ENCODE data around the gene CFAP65. TPM values are rescaled to one million over a fixed set of nuclear protein-coding genes. Genes with fewer than 3 reads are reported as not detected.

Gene CFAP65
- total RNA-seq: not detected
- polyA plus RNA-seq (2013, experiment 1 of 2): not detected
- not detected for polyA plus RNA-seq (2013, experiment 2 of 2)
- 0 to 0.26 (median 0) reads per million in 172 experiments for total RNA-seq

GRCh38 chr2:219041252-219041651, at the start of gene CFAP65:
Gene CFAP65, minus strand, starts transcription at chr2:219041516. Its CDS starts 2,468 bp downstream, at chr2:219039048.
- Mint-ChIP-seq H3K27me3 (peaks cover 84% of the 10 kb centered on the region), H3K36me3 (ENCODE audit: low read depth) (no peaks in the 10 kb centered on the region), H3K4me3 (peak within 1 kb of the TSS; percentile 49), H3K4me1 (ENCODE audit: low read depth) (peaks cover 11% of the 10 kb centered on the region), H3K27ac (no peak within 1 kb of the TSS), H3K9me3 (no peaks in the 10 kb centered on the region)
- H3K27ac ChIP-seq (ENCODE audit: low read depth in 1 of 2, low read length in 2 of 2): no peak within 1 kb of the TSS
- no peaks in the 10 kb centered on the region for H3K36me3 ChIP-seq (ENCODE audit: insufficient read depth, low read length)
- DNase-seq (peak in 5 of 14 experiments; percentile 10 to 44 (median 30)), ATAC-seq (ENCODE audit: poor library complexity) (peak; percentile 49)
- TF ChIP-seq CTCF (IDR thresholded peaks at IDR 0.05): no peak
- peaks cover 41 to 60% of the 10 kb centered on the region in 2 experiments for H3K27me3 ChIP-seq (ENCODE audit: control insufficient read depth in 1 of 2, insufficient read depth in 2 of 2, low read length in 2 of 2)
- no peak within 1 kb of the TSS for H3K4me3 ChIP-seq (ENCODE audit: low read length)
- ChIA-PET POLR2A (interaction anchor here (0.9 kb wide), 1 partner anchor 18 kb away, joined by 4 read pairs; no protein-coding TSS in a partner anchor), CTCF (interaction anchor here (1.7 kb wide), 1 partner anchor 12 kb away, joined by 7 read pairs; no protein-coding TSS in a partner anchor)
- peaks cover 0 to 10% of the 10 kb centered on the region in 2 experiments for H3K9me3 ChIP-seq (ENCODE audit: control insufficient read depth in 1 of 2, insufficient read depth in 1 of 2, low read length in 2 of 2)
- intact Hi-C loops (cut with DNase I, micrococcal nuclease): no loop called here
- H3K4me1 ChIP-seq (ENCODE audit: insufficient read depth, low read length): peaks cover 5% of the 10 kb centered on the region

GRCh38 chr2:219090436-219091299, 49.4 kb upstream of the CFAP65 start:
- ChIA-PET CTCF (interaction anchor here (1.4 kb wide), 1 partner anchor 13 kb away, joined by 3 read pairs; no protein-coding TSS in a partner anchor), POLR2A (no interaction called here)
- H3K27me3 ChIP-seq (ENCODE audit: control insufficient read depth in 1 of 2, insufficient read depth in 2 of 2, low read length in 2 of 2): no peaks in the 10 kb centered on the region
- H3K4me3 ChIP-seq (ENCODE audit: low read length): no peak overlapping the region
- Mint-ChIP-seq H3K27me3 (no peaks in the 10 kb centered on the region), H3K36me3 (ENCODE audit: low read depth) (peaks cover 51% of the 10 kb centered on the region), H3K4me1 (ENCODE audit: low read depth) (no peaks in the 10 kb centered on the region), H3K27ac (no peak overlapping the region), H3K9me3 (no peaks in the 10 kb centered on the region), H3K4me3 (no peak overlapping the region)
- no peak for DNase-seq
- H3K9me3 ChIP-seq (ENCODE audit: control insufficient read depth in 1 of 2, insufficient read depth in 1 of 2, low read length in 2 of 2): peaks cover 0 to 3% of the 10 kb centered on the region in 2 experiments
- peaks cover 18% of the 10 kb centered on the region for H3K36me3 ChIP-seq (ENCODE audit: insufficient read depth, low read length)
- ATAC-seq (ENCODE audit: poor library complexity): no peak
- intact Hi-C loops (cut with DNase I, micrococcal nuclease): no loop called here
- H3K4me1 ChIP-seq (ENCODE audit: insufficient read depth, low read length): no peaks in the 10 kb centered on the region
- no peak overlapping the region for H3K27ac ChIP-seq (ENCODE audit: low read depth in 1 of 2, low read length in 2 of 2)
- TF ChIP-seq CTCF (IDR thresholded peaks at IDR 0.05): no peak

- Mint-ChIP-seq H3K4me1 (ENCODE audit: low read depth) (no peaks in the 10 kb centered on the region), H3K27me3 (no peaks in the 10 kb centered on the region), H3K4me3 (no peak overlapping the region), H3K9me3 (no peaks in the 10 kb centered on the region), H3K36me3 (ENCODE audit: low read depth) (peaks cover 50% of the 10 kb centered on the region), H3K27ac (no peak overlapping the region)
- ChIA-PET POLR2A (no interaction called here), CTCF (no interaction called here)
- Histone ChIP-seq H3K27me3 (ENCODE audit: control insufficient read depth in 1 of 2, insufficient read depth in 2 of 2, low read length in 2 of 2) (no peaks in the 10 kb centered on the region), H3K4me1 (ENCODE audit: insufficient read depth, low read length) (no peaks in the 10 kb centered on the region), H3K9me3 (ENCODE audit: control insufficient read depth in 1 of 2, insufficient read depth in 1 of 2, low read length in 2 of 2) (peaks cover 0 to 3% of the 10 kb centered on the region in 2 experiments), H3K4me3 (ENCODE audit: low read length) (no peak overlapping the region), H3K36me3 (ENCODE audit: insufficient read depth, low read length) (peaks cover 11% of the 10 kb centered on the region), H3K27ac (ENCODE audit: low read depth in 1 of 2, low read length in 2 of 2) (no peak overlapping the region)
- intact Hi-C loops (cut with DNase I, micrococcal nuclease): loop anchor here in 1 of 2 experiments (2.0 kb wide), 1 partner anchor 35 kb away; no protein-coding TSS in a partner anchor
- TF ChIP-seq CTCF (IDR thresholded peaks at IDR 0.05): no peak
- no peak for ATAC-seq (ENCODE audit: poor library complexity)
- no peak for DNase-seq
These were observed 48.0 kb upstream of the CFAP65 start for GRCh38 chr2:219089330-219089729.
